ENCODE measurements around the gene NPSR1.
"Not testable (repeated sequence)": the region's sequence is repeated elsewhere in the genome, so short reads cannot be mapped to it uniquely, and the experiment has no call there.

NPSR1 gene

GRCh38 chr7:34838329-34838728 lies 180.3 kb downstream of the NPSR1 start:
- peak; percentile 79 for DNase-seq

GRCh38 chr7:34839645-34840044 lies 181.6 kb downstream of the NPSR1 start:
- no peak for DNase-seq

DNA sequence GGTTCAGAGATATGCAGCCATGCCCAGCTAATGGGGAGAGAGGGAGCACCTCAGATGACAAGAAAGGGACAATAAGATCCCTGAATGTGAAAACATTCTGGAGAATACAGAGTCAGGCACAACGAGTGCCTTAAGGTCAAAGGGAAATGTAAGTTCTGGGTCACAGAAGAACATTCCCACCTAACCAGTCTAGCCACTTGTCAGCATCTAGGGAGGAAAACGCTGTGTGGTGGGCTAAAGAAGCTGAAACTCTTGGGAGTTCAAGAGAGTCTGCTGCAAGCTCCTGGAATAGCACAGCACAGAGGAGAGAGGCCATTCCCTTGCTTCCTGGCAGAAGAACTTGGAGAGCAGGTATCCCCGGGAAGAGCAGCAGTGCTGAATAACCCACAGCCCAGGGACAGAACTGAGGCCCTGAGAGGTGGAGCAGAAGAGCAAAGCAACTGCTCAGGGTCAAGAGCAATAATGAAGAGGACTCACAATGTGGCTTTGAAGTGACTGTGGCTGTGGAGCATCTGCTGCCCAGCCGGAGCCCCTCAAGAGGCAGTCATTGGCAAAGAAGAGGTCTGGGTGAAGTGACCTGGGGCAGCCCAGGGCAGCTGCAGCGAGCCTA lies 182.3 kb downstream of the NPSR1 start:
- no peak for DNase-seq

- DNase-seq = no peak
These were observed 183.3 kb downstream of the NPSR1 start for GRCh38 chr7:34841326-34841725.

DNA sequence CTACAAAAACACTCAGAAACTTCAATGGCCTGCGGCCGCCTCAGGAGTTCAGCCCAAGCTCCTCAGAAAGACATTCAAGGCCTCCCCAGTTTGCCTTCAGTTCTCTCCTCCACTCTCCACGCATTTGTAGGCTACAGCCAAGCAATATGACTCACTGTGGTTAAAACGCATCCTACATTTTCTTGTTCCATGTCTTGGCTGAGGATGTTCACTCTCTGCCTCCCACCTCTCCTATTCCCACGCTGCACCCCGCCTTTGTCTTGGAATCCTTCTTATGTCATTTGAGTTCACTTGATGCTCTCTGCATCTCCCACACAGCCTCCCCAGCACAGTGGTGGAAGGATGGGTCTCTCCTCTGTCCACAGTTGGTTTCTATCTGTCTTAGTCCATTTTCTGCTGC lies 184.8 kb downstream of the NPSR1 start:
- DNase-seq = no peak

DNA sequence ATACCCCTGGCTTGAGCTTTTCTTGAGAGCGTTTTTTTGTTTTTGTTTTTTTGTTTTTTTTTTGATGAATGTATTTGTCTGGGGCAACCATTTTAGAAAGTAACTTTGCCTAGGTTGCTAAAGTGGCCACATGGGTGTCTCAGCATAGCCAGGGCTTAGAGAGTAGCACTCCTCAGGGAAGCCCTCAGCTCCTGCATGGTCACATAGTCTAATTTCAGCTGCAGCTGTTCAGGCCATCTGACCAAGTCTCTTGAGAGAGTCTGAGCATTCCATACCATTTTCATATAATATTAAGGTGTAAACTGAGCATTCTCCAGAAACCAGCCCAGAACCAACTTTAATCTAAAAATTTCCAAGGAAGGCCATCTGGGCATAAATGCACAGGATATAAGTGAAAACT lies 186.4 kb downstream of the NPSR1 start:
- no peak for DNase-seq

- DNase-seq = no peak
These were observed 187.1 kb downstream of the NPSR1 start for GRCh38 chr7:34844936-34845665.

DNA sequence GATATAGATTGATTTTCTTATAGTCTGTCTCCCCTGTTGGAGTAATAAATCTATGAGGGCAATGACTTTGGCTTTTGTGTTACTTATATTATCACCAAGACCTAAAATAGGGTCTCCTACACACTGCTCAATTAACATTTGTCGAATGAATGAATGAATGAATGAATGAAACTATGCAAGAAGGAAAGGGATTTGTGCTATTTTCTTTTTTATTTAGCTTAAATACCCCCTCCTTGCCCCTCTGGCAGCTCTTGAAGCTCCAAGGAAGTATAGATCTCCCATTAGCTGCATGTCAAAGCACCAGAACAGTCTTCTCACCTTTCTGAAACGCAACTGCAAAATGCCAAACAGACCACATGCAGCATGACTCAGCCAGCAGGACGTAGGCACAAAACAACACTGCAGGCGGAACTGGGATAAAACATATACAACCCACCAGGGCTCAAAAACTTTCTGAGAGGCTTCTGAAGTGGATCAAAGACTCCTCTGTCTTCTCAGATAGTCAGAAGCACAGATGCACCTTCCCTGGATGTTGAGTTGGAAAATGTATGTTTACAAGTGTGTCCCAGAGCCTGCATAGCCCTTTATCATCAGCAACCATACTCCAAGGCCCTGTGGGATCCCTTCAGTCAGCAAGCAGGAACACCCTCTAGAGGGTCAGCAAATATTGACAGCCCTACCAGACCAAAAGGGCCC lies 187.8 kb downstream of the NPSR1 start:
- DNase-seq = no peak

GRCh38 chr7:34846976-34847375 lies 189.0 kb downstream of the NPSR1 start:
- no peak for DNase-seq

DNA sequence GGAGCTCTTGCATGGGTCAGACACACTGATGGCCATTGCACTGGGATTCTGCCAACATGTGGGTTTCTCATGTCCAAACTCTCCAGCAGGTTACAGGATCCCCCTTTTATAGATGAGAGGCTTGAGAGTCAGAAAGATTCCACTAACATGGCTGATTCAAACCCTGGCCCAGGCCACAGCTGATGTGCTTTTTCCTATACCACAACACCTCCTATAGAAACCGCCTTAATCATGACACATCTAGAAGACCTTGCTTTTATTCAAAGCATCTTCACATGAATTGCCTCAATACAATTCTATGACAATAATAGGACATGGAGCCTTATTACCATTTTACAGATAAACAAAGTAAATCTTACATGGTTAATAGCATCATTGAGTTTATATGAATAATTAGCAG lies 190.7 kb downstream of the NPSR1 start:
- DNase-seq = no peak

GRCh38 chr7:34849163-34849960 lies 191.3 kb downstream of the NPSR1 start:
- DNase-seq = peak; percentile 9

- no peak for DNase-seq
These were observed 192.0 kb downstream of the NPSR1 start for GRCh38 chr7:34849986-34850385.

DNA sequence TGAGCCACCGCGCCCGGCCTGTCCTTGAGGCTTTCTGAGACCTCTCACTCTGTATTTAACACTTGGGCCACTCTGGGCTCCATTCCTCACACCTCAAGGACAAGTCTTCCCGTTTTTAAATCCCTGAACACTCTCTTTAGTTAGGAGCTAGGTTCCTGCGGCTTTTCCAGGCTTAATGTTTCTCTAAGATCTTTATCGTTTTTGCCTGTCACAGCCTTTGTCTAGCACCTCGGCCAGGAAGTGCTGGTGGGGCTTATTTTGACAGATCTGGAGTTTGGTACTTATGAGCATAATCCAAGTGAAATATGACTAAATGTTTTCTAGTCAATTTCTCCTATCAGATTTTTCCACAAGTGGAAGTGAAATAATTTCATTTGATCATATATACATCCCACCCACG lies 192.7 kb downstream of the NPSR1 start:
- no peak for DNase-seq

DNA sequence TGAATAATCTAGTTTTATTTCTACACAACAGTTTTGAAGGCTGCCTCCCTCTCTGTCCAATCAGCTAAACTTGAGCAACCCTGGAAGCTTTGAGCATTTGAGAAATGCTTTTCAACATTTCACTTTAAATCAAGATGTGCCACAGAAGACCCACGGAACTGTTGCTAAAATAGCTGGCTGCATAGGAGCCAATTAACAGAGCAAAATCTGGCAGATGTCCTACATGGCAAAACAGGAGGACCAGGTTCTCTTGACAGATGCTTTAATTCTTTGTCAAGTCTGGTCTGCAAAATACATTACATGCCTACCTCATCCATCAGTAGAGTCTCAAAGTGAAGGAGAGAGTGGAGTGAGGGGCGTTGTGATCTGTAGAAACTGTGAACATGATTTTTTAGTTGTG lies 193.4 kb downstream of the NPSR1 start:
- no peak for DNase-seq

DNA sequence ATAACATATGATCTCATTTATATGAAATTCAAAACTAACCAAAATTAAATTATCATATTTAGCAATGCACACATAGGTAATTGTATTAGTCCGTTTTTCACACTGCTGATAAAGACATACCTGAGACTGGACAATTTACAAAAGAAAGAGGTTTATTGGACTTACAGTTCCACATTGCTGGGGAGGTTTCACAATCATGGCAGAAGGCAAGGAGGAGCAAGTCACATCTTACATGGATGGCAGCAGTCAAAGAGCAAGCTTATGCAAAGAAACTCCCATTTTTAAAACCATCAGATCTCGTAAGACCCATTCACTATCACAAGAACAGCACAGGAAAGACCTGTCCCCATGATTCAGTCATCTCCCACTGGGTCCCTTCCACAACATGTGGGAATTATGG lies 200.4 kb downstream of the NPSR1 start:
- DNase-seq = not testable (repeated sequence)

GRCh38 chr7:34859281-34859680 lies 201.3 kb downstream of the NPSR1 start:
- DNase-seq = not testable (repeated sequence)

DNA sequence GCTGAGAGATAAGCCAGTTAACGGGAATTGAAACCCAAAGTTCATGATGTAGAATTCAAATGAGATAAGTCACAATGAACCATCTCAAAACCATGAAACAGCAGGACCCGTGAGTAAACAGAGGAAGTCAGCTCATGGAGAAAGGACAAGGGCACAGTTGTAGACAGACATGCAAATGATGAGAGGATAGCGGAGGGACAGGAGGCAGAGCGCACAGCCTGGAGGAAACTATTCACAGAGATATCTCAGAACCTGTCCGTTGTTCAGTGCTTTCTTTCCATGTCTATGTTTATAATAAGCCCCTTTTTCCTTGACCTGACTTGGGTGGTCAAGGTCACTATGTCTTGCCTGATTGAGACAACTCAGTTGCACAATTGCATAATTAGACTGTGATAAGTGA lies 208.2 kb downstream of the NPSR1 start:
- not testable (repeated sequence) for DNase-seq

DNA sequence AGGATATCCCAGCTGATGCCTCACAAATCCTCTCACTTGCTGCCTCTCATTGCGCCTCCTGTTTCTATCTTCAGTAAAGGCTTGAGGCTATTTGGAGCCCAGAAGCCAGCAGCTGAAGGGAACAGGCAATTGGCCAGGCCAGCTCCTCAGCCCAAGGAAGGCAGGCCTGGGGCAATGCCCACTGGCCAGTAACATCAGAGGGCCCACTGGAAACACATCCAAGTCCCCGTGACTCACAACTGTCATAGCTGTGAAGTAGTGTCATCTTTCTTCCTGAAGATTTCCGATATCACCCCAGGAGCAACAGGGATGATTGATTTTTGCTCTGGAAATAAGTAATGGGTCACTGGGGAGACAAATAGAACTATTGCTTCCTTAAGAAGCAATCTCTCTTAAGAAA lies 209.3 kb downstream of the NPSR1 start:
- not testable (repeated sequence) for DNase-seq

DNA sequence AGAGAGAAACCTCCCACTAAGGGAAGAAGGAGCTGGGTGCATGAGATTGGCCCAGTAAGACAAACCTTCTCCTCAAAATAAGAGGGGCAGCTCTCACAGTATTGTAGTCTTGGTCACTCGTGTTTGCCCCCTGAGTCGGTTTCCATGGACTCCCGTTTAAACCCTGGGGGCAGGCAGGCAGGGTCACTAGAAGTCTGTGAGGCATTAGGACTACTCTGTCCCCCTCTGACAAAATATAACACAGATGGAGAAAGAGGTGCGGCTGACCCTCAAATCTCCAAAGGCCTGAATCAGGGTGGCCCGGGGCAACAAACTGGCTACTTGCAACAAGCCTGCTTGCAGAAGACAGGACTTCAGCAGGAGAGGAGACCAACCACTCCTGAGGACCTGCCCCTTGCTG lies 210.6 kb downstream of the NPSR1 start:
- not testable (repeated sequence) for DNase-seq

DNA sequence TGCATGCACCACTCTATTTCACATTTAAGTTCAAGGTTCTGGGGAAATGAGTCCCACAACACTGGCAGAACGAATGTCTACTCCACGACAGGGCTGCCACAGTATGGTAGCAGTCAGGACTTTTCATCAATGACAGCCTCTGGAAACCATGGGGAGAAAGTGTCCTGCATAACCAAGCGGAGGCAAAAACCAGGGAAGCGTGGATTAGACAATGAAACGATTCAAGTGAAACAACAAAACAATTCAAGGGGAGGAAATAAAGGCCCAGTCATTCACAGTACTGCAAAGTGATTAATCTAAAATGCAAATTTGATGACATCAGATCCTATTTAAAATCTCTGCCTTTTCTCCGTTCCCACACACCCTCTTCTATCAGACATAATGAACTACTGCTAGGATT lies 211.0 kb downstream of the NPSR1 start:
- DNase-seq = no peak

GRCh38 chr7:34870041-34870440 lies 212.0 kb downstream of the NPSR1 start:
- DNase-seq = peak; percentile 5

- DNase-seq = not testable (repeated sequence)
These were observed 216.3 kb downstream of the NPSR1 start for GRCh38 chr7:34874329-34874728.

GRCh38 chr7:34875481-34875880 lies 217.5 kb downstream of the NPSR1 start:
- DNase-seq = no peak

Data from NCI-H69 (cell line).